ENCODE results near the gene MRTFA.
"Not testable (repeated sequence)": the region's sequence is repeated elsewhere in the genome, so short reads cannot be mapped to it uniquely, and the experiment has no call there.

Gene MRTFA

DNA sequence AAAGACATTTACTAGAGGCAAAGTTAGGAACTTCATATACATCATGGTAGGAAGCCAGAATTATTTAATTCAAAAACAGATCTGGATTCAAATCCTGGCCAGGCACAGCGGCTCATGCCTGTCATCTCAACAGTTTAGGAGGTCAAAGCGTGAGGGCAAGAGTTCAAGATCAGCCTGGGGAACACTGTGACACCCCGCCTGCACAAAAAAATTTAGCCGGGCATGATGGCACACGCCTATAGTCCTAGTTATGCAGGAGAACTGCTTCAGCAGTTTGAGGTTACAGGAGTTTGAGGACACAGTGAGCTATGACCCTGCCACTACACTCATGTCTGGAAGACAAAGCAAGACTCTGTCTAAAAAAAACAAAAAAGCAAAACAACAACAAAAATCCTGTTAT is 8.9 kb downstream of the MRTFA start:
- no peak for DNase-seq (ENCODE audit: low read depth)

DNA sequence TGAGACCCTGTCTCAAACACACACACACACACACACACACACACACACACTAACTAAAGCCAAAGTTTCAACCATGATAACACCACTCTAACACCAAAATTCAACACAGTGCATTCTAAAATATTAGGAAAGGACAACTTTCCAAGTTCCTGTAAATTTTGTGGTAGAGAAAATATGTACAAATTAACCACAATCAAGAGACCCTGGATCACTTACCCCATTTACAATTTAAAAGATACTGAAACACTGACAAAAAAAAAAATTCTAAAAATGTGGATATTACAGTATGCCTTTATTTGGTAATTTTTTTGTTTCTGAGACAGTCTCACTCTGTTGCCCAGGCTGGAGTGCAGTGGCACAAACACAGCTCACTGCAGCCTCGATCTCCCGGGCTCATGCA is 9.7 kb downstream of the MRTFA start:
- DNase-seq (ENCODE audit: low read depth) = no peak

GRCh38 chr22:40625794-40626193 is 10.7 kb downstream of the MRTFA start:
- DNase-seq (ENCODE audit: low read depth) = not testable (repeated sequence)

DNA sequence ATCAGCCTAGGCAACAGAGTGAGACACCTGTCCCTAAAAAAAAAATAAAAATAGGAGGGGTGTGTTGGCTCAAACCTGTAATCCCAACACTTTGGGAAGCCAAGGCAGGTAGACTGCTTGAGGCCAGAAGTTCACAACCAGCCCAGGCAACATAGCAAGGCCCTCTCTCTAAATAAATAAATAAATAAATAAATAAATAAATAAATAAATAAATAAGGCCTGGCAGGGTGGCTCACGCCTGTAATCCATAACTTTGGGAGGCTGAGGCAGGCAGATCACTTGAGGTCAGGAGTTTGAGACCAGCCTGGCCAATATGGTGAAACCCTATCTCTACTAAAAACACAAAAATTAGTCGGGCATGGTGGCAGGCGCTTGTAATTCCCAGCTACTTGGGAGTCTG is 11.2 kb downstream of the MRTFA start:
- DNase-seq (ENCODE audit: low read depth) = not testable (repeated sequence)

DNA sequence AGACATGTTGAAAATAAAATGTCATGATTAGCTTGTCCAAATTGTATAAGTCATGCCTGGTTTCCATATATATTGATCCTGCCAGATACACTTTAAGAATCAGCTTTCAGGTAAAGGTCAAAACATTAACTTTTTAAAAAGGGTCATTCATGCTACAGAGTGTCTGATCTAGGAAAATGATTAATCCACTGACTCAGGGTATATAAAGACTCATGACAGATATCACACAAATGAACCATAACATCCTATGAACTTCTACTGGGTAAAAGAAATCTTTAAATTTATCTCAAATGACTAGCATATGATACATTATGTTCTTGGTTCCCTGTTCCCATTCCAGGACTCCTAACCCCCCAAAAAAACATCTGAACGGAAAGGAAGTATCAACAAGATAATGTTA is 11.7 kb downstream of the MRTFA start:
- DNase-seq (ENCODE audit: low read depth) = no peak

DNA sequence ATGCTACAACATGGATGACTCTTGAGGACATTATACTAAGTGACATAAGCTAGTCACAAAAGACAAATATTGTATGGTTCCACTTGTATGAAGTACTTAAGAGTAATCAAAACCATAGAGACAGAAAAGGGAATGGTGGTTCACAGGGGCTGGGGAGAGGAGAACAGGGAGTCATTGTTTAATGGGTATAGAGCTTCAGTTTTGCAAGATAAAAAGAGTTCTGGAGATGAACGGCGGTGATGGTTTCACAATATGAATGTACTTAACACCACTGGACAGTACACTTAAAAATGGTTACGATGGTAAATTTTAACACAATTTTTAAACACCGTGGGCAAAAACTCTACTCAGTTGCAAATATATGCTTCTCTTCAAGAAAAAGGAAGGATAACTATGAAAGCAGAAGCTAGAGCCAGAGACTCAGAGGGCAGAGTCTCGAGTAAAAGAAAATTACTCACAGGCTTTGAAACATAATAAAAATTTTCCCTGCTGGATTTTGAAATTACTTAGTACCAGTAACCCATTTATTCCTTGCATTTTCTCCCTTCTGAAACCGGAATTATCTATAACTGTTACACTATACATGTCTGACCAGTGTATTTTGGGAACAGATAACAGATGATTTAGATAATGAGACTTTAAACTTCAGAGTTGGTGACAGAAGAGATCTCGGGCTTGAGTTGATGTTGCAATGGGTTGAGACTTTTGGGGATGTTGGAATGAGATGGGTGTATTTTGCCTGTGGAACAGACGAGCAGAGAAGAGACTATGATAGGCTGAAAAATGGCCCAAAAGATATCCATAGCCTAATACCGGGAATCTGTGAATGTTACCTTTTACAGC is 15.0 kb downstream of the MRTFA start:
- no peak for DNase-seq (ENCODE audit: low read depth)

- DNase-seq (ENCODE audit: low read depth) = no peak
These were observed 16.0 kb downstream of the MRTFA start for GRCh38 chr22:40620464-40621046.

DNA sequence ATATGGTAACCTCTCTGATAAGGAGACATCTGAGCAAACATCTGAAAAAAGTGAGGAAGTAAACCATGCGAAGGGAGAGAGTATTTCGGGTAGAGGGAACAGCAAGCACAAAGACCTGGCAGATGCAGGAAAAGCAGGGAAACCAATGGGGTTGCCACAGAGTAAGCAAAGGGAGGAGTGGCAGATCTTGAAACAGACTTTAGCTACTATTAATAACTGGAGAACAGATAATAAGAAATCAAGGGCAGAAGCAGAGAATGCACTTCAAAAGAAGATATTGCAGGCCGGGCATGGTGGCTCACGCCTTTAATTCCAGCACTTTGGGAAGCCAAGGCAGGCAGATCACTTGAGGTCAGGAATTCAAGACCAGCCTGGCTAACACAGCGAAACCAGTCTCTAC is 18.1 kb downstream of the MRTFA start:
- no peak for DNase-seq (ENCODE audit: low read depth)

GRCh38 chr22:40616578-40616977 is 19.9 kb downstream of the MRTFA start:
- no peak for DNase-seq (ENCODE audit: low read depth)

- DNase-seq (ENCODE audit: low read depth) = no peak
These were observed 23.5 kb downstream of the MRTFA start for GRCh38 chr22:40613067-40613466.

GRCh38 chr22:40612291-40612751 is 24.2 kb downstream of the MRTFA start:
- no peak for DNase-seq (ENCODE audit: low read depth)

- DNase-seq (ENCODE audit: low read depth) = no peak
These were observed 24.9 kb downstream of the MRTFA start for GRCh38 chr22:40611606-40612005.

- no peak for DNase-seq (ENCODE audit: low read depth)
These were observed 26.1 kb downstream of the MRTFA start for GRCh38 chr22:40610329-40610850.

DNA sequence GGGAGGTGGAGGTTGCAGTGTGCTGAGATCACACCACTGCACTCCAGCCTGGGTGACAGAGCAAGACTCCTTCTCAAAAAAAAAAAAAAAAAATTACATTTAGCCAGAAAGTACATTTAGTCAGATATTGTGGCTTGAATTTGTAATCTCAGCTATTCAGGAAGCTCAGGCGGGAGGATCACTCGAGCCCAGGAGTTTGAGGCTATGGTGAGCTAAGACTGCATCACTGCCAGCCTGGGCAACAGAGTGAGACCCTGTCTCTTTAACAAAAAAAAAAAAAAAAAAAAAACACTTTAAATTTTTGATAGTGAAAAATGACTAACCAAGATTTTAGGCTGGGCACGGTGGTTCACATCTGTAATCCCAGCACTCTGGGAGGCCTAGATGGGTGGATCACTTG is 27.3 kb downstream of the MRTFA start:
- no peak for DNase-seq (ENCODE audit: low read depth)

DNA sequence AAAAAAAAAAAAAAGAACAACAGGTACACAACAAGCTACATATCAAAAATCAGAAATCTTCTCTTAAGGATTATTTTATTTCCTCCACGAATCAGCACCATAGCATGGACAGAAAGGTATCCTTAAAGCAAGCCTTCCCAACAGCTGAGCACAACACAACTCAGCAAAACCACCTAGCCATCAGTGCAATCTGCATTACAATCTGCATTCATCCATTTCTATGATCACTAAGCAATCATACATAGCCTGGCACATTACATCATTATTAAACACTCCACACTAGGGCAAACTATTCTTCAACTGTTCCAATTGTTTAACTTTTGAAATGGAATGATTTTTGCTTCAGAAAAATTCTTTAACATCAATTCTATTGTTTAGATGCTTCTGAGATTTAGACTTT is 29.0 kb downstream of the MRTFA start:
- no peak for DNase-seq (ENCODE audit: low read depth)

DNA sequence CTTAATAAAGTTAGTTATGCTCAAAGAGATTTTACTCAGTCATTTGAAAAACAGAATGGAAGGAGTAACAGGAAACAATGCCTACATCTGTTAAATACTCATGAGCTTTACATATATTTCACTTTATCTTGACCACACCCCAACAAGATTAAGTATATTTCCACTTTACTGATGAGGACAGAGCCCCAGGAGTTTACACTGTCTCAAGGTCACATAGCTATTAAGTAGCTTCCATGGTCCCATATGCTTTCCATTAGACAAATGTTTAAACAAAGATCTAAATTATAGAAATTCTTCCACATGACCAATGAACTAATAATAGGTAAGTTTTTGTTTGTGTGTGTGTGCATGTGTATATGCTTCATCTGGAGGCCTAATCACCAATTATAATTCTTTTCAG is 30.2 kb downstream of the MRTFA start:
- no peak for DNase-seq (ENCODE audit: low read depth)

- DNase-seq (ENCODE audit: low read depth) = no peak
These were observed 30.8 kb downstream of the MRTFA start for GRCh38 chr22:40605761-40606160.

DNA sequence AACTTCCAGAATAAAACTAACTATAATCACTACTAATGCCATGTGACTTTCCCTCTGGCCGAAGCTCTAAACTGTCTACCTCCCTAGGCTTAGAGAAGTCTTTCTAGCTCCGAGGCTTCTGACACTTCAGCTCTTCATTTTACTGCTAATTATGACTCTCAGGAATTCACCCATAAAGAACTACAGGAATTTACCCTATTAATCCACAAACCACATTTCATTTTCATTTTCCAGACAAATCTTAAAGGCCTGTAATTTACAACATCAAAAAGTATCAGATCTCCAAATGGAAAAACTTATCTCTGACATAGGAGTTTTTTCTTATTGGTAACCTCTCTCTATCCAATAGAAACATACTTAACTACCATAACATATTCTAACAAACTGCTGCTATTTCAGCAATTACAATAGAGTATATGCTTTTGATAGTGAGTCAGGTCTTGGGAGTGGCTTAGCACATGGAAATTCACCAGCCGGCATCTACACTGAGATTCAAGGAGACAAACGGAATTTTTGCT is 33.4 kb downstream of the MRTFA start:
- no peak for DNase-seq (ENCODE audit: low read depth)

DNA sequence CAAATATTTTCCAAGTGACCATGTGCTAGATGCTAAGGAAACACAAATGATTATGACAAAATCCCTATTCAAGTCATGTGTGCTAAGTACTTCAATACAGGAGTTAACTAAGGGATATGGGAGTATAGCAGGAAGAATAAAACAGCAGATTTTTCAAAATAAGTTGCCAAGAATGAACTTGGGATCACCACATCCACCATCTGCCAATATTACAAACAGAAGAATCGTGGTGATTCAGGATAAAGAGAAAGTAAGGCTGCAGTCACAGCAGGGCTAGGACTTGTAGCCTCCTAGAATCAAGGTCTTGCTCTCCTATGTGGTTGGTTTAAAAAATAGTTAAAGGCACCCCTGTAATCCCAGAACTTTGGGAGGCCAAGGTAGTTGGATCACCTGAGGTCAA is 34.3 kb downstream of the MRTFA start:
- DNase-seq (ENCODE audit: low read depth) = no peak

- no peak for DNase-seq (ENCODE audit: low read depth)
These were observed 36.8 kb downstream of the MRTFA start for GRCh38 chr22:40599731-40600130.

GRCh38 chr22:40598712-40599111 is 37.8 kb downstream of the MRTFA start:
- not testable (repeated sequence) for DNase-seq (ENCODE audit: low read depth)

GRCh38 chr22:40597526-40598430 is 38.7 kb downstream of the MRTFA start:
- no peak for DNase-seq (ENCODE audit: low read depth)

All from stimulated activated CD8-positive, alpha-beta memory T cell treated with anti-CD3 and anti-CD28 coated beads, Interleukin-15, amount 100 ng/mL, for 24 hours (primary cell).